T-helper 1 cell treated with Interleukin-12 subunit alpha and Interleukin-12 subunit beta and Interleukin-4 antibody, amounts not matched to agents 30 ng/mL and 1 ng/mL, for 36 hours (primary cell): ENCODE measurements around the gene NPC1. TPM values are rescaled to one million over a fixed set of nuclear protein-coding genes. Genes with fewer than 3 reads are reported as not detected.

ENCODE experiments used
- intact Hi-C: fragments of 100-400 bp; cut with micrococcal nuclease; formaldehyde crosslinking; loops from one replicate; pipeline ENCODE4 v1.15.1; 2024
- total RNA-seq: library from RNA; stranded (reverse); gene quantifications from 2 replicates; pipeline ENCODE4 v1.2.3, GENCODE V29; 2022

NPC1 gene
- total RNA-seq, 1 donor from 2014 or later, result 47.6 TPM

DNA sequence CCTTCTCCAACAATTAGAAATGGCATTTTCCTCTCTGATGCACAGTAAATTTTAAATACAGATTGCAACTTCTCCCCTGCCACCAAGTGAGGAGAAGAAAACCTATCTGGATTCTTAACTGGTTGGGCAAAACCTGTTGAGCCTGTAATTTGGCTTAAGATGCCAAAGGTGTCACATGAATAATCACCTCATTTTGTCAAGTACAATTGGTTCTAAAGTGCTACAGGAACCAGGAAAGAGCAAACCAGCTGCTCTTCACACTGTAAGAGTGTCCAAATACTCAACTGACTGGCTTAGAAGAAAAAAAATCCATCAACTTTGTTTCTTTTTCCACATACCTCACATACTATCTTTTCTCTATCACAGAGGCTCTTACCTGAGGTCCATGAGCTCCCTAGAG is 35.4 kb downstream of the NPC1 start:
- intact Hi-C loops, result no loop called here

DNA sequence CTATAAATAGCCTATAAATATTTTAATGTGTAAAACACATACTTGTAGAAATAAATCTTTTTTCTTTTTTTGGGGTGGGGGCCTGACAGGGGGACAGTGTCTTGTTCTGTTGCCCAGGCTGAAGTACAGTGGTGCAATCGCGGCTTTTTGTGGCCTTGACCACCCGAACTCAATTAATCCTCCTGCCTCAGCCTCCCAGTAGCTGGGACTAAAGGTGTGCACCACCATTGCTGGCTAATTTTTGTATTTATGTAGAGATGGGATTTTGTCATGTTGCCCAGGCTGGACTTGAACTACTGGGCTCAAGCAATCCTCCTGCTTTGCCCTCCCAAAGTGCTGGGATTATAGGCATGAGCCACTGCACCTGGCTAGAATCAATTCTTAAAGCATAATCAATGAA is 37.6 kb downstream of the NPC1 start:
- intact Hi-C loops, result no loop called here

DNA sequence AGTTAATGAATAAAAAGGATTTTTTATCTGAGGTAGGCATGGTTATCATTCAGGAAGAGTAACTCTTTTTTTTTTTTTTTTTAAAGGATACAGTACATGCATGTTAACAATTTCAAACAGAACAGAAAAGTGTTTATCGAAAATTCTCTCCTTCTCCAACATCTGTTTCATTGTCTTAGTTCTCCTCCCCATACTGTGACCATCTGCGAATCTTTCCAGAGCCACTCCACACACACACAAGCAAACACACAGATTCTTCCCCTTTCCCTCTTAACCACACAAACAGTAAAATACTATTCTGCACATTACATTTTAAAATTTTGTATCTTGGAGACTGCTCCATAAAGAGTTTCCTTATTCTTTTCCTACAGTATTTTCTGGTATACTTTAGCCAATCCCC is 38.0 kb downstream of the NPC1 start:
- intact Hi-C loops, result no loop called here

DNA sequence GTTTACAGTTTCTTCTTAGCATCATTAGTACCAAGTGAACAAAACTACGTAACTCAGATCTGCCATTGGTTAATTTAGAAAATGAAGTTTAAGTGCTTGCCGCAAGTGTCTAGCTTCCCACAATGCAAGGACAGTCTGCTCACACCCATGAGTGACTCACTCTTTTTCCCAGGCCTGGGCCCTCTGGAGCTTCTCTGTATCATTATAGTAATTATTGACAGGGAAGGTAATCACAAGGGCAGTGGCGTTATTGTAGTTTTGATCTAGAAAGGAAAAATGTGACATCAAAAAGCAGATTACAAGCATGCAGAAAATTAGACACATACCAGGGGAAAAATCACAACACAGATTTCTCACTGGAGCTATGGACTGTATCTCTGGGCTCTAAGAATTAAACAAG is 38.5 kb downstream of the NPC1 start:
- intact Hi-C loops, result no loop called here

DNA sequence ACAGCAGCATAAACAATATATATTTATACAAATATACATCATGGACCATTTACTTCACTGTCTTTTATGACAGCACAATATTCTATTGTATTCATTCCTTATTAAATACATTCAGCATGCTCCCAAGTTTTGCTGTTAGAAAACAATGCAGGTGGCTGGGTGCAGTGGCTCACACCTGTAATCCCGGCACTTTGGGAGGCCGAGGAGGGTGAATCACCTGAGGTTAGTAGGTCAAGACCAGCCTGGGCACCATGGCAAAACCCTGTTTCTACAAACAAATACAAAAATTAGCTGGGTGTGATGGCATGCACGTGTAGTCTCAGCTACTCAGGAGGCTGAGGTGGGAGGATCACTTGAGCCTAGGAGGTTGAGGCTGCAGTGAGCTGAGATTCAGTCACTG is 39.0 kb downstream of the NPC1 start:
- intact Hi-C loops, result no loop called here

DNA sequence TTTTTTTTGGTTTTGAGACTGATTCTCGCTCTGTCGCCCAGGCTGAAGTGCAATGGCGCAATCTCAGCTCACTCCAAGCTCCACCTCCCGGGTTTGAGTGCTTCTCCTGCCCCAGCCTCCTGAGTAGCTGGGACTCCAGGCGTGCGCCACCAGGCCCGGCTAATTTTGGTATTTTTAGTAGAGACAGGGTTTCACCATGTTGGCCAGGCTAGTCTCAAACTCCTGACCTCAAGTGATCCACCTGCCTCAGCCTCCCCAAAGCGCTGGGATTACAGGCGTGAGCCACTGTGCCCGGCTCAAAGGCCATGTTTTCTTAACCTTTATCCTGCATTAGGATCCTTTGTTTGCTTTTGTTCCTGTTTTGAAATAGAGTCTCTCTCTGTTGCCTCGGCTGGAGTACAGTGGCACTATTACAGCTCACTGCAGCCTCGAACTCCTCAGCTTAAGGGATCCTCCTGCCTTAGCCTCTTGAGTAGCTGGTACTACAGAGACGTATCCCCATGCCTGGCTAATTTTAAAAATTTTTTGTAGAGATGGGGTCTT is 41.0 kb downstream of the NPC1 start:
- intact Hi-C loops, result no loop called here

DNA sequence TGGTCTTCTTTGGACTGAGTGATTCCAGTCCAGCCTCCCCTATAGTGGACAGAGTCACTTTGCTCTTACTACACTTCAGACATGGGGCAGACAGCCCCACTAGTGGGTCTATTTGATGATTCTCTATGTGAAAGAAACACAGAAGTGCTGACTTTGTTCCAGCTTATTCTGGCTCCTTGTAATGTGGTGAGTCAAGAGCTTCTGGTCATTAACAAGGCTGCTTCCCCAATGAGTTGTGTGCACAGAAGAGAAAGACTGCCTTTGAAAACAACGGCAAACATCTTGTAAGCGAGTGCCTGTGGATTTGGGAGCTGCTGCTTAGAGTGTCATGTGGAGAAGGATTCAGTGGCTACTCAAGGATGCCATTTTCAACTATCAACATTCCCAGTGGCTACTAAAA is 43.8 kb downstream of the NPC1 start:
- intact Hi-C loops, result no loop called here

DNA sequence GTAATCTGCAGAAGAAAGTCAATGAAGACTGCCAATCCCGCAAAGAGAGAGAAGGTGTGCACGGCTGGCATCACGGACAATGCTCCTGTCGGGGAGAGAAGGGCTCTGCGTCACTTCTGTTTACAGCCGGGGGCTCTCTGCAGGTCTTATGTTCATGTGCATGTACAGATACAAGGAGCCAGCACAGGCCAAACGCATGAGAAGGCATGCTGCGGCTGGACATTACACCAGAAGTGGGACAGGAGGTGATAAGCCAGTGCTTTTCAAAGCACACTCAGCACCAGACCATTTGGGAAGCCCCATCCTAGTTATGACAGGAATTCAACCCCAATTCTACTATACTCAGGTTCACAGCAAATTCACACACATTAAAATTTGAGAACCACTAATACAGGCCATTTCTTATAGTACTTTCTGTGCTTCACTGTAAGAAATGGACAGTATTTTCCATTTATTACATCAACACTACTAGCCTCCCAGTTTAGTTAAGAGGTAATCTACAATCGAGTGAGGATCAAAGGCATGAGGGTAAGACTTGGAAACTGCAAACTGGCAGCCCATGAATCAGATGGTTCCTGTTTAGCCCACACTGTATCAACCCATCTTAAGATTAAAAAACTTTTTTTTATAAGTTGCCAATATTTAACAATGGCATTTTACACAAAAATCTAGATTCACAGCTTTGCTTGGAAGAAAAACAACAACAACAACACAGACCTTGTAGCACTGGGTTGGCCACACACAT is 44.8 kb downstream of the NPC1 start:
- intact Hi-C loops, result loop anchor here (1.0 to 2.0 kb wide), 4 partner anchors 25 to 45 kb away; partner anchors contain the start of genes NPC1 and RMC1

DNA sequence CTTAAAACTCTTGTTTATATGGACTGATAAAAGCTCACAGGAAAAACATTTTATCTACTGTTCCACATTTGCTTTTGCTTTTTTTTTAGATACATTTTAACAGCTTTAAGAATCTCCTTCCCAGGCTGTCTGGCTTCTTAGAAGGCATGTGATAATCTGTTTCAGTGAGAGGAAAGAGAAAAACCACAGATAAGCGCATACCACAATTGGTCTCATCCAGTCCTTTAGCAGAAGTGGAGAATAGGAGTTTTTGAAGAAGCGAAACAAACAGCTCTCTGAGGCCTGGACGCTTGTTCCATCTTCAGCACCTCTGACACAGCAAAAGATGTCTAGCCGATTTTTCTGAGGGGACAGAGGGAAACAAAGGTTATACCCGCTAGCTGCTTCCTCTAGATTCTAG is 45.4 kb downstream of the NPC1 start:
- intact Hi-C loops, result loop anchor here (1.0 to 2.0 kb wide), 4 partner anchors 25 to 45 kb away; partner anchors contain the start of genes NPC1 and RMC1

DNA sequence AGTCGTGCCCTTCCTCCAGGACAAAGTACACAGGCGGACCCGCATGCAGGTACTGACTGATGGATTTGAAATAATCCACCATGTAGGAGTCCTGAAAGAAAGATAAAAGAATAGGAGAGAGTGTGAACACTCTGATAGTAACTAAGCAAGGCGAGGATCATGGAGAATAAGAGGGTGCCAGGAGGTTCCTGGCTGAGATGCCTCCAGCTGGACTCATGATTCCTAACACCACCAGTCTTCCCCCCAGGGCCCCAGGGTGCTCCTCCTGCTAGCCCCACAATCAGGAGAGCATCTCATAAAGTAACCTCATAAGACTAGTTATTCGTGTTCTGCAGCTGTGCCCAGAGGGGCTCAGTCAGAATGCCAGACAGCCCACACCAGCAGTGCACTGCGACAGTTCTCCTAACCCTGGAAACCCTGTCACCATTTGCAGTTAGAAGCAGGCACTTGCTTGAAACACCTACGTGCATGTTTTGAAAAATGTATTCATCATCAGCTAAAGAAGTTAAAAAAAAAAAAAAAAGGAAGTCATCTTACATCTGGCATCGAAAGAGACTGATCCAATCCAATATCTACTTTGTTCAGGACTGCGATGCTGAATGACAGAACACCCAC is 46.3 kb downstream of the NPC1 start:
- intact Hi-C loops, result loop anchor here (2.0 kb wide), 1 partner anchor 35 kb away; no protein-coding TSS in a partner anchor

DNA sequence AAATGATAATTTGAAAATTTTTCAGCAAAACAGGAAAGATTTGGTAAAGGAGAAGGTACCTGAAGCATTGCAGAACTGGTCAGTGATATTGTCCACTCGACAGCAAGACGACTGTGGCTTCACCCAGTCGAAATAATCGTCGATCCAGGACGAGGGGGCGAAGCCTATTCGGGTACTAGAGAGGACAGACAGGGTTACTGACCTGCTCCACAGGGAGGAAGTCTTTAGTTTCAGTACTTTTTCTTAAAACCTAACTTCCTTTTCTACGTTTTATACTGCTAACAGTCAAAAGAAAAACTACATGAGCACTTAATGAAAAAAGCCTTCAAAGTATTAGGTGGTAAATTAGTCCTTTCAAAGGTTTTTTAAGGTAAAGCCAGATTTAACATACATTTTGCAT is 47.0 kb downstream of the NPC1 start:
- intact Hi-C loops, result no loop called here

DNA sequence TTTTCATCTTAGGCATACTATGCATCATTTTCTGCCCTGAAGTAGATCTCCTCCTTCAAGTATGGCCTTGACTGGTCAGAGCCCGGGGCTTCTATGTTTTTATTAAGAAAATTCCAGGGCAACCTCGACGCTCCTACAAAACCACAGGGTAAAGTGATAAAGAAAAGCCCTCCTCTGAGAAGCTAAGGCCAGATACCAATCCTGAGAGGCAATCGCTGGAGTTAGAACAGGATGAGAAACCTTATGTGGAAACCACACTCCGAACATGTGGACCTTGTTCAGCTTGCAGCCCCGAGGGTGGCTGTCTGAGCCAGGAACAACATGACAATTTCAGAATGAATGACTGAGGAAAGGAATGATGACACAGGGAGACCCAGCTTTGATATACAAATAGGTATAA is 47.4 kb downstream of the NPC1 start:
- intact Hi-C loops, result no loop called here

DNA sequence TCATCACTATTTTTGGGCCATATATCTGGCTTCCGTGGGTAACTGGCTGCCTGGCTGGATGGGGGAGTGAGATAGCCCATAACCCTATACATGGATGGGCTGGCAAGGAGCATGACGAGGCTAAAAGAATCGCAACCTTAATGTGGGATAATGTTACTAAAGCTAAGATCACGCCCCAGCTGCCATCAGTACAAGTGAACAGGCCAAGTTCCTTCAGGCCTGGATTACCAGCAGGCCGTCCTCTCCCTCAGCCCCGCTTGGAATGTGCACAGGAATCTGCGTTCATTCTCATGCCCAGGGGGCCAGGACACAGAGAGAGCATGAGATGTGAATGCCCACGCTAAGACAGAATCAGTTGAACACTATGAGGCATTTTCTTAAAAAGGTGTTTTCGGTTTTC is 48.3 kb downstream of the NPC1 start:
- intact Hi-C loops, result no loop called here

DNA sequence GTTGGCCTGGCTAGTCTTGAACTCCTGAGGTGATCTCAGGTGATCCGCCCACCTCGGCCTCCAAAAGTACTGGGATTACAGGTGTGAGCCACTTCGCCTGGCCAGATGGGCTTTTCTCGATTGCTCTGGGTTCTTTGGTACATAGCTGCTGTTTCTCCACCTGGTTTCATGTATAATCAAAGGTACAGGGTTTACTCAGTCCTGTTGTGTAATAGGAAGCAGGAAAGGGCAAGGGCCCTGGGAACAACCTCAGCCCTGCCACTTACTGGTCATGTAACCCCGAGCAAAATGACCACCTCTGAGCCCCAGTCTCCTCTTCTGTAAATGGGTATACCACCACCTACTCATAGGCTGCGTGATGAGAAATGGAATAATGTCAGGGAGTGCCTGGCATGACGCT is 49.0 kb downstream of the NPC1 start:
- intact Hi-C loops, result no loop called here

DNA sequence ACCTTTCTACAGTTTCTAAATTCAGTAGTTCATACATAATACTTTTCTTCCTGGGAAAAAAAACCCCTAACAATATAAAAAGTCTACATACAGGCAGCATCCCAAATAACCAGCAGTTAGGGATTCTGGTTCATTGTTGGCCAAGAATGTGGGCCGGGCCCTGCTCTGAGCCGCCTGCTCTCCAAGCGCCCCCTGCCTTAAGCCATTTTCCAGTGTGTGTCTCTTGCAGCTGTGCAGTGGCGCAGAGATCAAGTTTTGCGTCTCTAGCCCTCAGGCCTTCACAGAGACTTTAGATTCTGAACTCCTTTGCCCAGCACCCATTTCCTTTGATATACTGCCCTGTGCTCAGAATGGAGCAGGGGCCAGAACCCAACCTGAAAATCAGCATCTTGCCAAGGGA is 50.1 kb downstream of the NPC1 start:
- intact Hi-C loops, result no loop called here

DNA sequence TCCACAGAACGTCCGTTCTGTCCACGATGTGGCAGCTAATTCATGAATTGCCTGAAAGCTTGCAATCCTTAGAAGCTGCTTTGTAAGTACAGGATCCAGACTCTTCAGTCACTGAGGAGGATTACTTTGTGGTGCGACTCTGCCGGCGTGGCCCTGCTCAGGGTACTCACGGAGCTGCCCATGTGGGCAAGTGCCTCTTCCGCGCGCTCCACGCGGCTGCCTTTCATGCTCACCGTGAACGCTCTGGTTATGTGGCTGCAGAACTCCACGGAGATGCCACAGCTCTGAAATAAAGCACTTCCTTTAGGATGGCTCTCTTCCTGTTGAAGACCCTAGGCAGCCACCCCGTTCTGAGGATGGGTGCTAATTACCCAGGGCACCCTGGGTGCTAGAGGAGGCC is 52.0 kb downstream of the NPC1 start:
- intact Hi-C loops, result no loop called here

DNA sequence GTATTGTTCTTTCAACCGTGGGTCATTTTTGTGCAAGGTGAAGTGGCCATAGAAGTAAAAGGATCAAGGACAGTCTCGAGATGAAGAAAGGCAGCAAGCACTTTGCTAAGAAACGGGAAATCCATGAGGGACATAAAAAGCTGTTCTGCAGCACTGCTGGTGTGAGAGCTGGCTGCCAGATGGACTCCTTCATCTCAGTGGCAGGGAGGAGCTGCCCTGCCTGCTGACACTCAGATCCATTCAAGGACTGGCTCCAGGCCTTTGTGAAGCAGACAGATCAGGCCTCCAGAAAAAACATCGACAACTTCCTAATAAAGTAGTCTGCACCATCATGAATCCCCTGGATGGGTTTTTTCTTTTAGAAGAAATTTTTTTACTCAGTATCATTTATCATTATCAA is 53.5 kb downstream of the NPC1 start:
- intact Hi-C loops, result no loop called here

DNA sequence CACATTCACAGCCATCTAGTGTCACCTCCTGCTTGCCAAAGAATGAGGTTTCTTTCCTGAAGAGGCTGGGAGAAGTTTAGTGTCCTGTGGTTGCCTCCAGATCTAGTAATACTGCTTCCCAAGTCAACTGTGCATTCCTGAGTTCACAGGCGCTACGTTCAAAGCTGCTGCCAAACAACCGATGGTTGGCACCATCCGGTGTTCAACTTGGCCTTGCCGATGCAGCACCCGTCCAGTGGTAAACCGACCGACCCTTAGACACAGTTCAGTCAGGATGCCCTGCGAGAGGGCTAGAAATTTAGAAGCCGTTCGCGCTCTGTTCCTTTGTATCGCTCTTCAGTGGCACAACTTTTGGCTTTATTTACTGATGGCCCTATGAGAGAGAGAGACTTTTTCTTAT is 54.4 kb downstream of the NPC1 start:
- intact Hi-C loops, result no loop called here

DNA sequence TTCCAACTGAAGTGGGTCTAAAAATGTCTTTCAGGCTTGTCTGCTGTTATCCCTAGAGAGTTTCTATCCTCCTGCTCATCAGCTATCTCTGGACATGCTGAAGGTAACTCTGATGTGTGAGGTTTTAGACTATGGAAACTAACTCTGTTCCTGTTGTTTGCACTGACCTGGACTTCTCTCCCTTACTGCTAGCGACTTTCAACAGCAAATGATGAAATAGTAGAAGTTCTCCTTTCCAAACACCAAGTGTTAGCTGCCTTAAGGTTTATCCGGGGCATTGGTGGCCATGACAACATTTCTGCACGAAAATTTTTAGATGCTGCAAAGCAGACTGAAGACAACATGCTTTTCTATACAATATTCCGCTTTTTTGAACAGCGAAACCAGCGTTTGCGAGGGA is 56.1 kb downstream of the NPC1 start:
- intact Hi-C loops, result no loop called here

DNA sequence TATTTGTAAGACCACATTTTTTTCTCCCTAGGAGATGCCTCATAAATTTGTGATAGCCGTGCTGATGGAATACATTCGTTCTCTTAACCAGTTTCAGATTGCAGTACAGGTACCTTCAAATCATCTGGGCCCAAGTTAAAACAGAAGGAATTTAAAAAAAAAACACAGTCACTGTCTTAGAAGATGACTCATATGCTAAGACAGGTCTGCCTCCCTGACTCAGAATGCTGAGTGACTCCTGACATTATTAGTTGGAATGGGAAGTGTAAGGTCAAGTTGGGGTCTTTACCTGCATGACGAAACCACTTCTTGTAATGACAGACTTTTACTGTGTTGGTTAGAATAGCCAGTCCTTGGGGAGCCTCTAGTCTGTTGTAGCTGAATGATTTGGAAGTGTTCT is 56.7 kb downstream of the NPC1 start:
- intact Hi-C loops, result no loop called here

DNA sequence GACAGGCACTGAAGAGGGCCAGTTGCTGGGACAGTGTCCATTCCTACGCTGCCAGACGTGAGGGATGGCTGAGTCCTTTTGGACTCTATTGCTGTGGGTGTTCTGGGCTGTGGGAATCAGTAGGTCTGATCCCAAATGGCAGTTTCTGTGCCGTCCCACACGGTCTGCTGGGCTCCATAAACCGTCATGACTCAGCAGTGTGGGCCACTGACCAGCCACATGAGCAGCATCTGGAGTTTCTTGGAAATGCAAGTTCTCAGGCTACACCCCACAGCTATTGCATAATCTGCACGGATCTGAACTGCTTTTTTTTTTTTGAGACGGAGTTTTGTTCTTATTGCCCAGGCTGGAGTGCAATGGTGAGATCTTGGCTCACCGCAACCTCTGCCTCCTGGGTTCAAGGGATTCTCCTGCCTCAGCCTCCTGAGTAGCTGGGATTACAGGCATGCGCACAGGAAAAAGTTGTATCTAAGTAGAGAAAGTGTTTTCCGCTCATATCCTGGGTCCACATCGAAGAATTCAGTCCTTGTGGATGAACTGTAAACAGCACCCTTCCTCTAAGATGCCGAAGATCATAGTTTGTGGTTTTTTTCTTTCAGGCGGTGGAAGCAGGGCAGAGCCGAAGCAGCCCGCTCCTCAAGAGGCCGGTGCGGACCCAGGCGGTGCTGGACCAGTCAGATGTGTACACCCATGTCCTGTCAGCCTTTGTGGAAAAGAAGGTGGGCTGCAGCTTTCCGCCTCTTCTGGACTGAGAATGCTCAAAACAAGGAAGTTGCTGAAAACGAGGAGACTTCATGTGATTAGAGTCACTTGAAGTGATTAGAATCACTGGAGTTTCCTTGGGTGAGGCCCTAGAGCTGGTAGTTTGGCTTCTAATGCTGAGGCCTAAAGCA is 57.5 kb downstream of the NPC1 start:
- intact Hi-C loops, result no loop called here
